GM23338 (cell line): ENCODE data around the gene RAB11B.

Source experiments
- CTCF ChIP-seq, 2 experiments: fragments of 200-600 bp in 1 of 2; sonication (generic) in 1 of 2; conservative IDR thresholded peaks; 2 replicates each; pipeline versions ENCODE4 v1.5.1 to v1.6.1; 2016 to 2017; ENCODE audit warnings: antibody characterized with exemption in 2 of 2, low read depth in 2 of 2, mild to moderate bottlenecking in 2 of 2, moderate library complexity in 1 of 2
- EZH2 ChIP-seq: fragments of 200-600 bp; sonication (generic); IDR thresholded peaks from one replicate; pipeline ENCODE4 v1.8.0; 2017; ENCODE audit warnings: antibody characterized with exemption, mild to moderate bottlenecking, low read depth; ENCODE audit not compliant: unreplicated experiment
- REST ChIP-seq: IDR thresholded peaks from one replicate; pipeline ENCODE4 v1.6.1; 2018; ENCODE audit warnings: antibody characterized with exemption; ENCODE audit not compliant: unreplicated experiment

- no peak for TF ChIP-seq CTCF (conservative IDR thresholded peaks at IDR 0.05; ENCODE audit: low read depth in 2 of 2)
- TF ChIP-seq REST: no peak
- TF ChIP-seq EZH2: no peak
These were observed 51.8 kb downstream of the RAB11B start for GRCh38 chr19:8441725-8442544.
